ENCODE data around the gene RAB27B.

DNA sequence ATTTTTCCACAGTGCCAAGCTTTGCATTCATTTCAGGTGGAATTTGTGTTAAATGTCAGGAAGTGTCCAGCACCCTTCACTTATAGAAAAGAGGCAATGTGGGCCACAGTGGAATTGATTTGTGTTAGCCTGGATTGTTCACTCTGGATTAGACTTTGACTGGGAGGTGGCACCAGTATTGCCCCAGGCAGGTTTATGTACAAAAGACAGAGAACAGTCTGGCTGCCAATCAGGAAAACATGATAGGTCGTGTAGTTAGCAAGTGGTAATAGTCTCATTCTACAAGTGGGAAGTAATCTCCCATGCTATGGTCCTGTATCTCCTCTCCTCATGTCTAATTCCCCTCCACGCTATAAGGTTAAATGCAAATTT, 45.6 kb downstream of the RAB27B start:
- TF ChIP-seq, protein P1, sequence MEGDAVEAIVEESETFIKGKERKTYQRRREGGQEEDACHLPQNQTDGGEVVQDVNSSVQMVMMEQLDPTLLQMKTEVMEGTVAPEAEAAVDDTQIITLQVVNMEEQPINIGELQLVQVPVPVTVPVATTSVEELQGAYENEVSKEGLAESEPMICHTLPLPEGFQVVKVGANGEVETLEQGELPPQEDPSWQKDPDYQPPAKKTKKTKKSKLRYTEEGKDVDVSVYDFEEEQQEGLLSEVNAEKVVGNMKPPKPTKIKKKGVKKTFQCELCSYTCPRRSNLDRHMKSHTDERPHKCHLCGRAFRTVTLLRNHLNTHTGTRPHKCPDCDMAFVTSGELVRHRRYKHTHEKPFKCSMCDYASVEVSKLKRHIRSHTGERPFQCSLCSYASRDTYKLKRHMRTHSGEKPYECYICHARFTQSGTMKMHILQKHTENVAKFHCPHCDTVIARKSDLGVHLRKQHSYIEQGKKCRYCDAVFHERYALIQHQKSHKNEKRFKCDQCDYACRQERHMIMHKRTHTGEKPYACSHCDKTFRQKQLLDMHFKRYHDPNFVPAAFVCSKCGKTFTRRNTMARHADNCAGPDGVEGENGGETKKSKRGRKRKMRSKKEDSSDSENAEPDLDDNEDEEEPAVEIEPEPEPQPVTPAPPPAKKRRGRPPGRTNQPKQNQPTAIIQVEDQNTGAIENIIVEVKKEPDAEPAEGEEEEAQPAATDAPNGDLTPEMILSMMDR (conservative IDR thresholded peaks at IDR 0.05): no peak
- no peak for TF ChIP-seq EZH2 (IDR thresholded peaks at IDR 0.05; ENCODE audit: low read depth)

Data from PC-9 (cell line).